Measurements from ENCODE around the gene TUBB. TPM values are rescaled to one million over a fixed set of nuclear protein-coding genes. Genes with fewer than 3 reads are reported as not detected.

TUBB gene
- total and polyA plus RNA-seq, 2 of the 8 experiments (the other 6 are each of a cell fraction or from before 2014, with no cell fraction given) = 1,880 to 3,022 TPM

DNA sequence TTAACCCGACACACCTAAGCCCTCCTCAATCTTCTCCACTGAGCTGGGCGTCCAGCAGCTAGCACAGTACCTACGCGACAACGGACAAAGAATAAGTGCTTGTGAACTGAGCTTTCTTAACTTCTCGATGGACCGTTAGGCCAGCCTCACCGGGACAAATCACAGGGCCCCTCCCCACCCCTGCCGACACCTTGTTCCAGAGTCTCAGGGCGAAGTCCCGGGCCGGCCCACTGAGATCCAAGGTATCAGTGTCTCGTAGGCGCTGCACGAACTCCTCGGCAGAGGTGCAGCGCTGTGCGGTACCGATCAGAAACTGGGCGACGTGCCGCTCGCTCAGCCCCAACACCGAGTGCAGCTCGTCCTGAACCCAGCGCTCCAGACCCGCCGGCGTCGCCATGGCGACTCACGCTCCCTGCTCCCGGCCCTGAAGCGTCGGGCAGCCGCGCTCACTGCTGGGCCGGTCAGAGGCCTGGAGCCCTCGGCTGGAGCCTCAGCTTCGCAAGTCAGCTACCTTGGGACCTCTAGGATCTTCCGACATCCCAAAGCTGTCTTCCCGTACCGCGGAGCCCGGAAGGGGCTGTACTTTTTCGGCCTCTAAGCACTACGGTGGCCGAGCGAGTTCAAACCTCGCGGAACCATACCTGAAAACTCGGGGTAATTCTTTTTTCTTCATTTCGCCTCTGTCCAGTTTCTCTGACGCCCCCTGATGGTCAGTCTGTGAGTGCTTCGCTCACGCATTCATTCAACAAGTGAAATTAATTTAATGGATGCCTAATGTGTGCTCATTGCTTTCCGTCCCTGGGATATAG is 47.5 kb upstream of the TUBB start, which contains the start of gene DHX16 (continued):
- TF ChIP-seq SP4 (IDR thresholded peaks at IDR 0.05; ENCODE audit: low read length) = peak; percentile 68; the same call in 1 of the 2 replicates
- TF ChIP-seq CHD1 (IDR thresholded peaks at IDR 0.05; ENCODE audit: low read depth, low read length) = no peak
- peak; percentile 20; the same call in 1 of the 2 replicates for TF ChIP-seq TBP (IDR thresholded peaks at IDR 0.05; ENCODE audit: low read depth, low read length)
- no peak for TF ChIP-seq BACH1 (IDR thresholded peaks at IDR 0.05; ENCODE audit: low read length)
- TF ChIP-seq, protein P1, sequence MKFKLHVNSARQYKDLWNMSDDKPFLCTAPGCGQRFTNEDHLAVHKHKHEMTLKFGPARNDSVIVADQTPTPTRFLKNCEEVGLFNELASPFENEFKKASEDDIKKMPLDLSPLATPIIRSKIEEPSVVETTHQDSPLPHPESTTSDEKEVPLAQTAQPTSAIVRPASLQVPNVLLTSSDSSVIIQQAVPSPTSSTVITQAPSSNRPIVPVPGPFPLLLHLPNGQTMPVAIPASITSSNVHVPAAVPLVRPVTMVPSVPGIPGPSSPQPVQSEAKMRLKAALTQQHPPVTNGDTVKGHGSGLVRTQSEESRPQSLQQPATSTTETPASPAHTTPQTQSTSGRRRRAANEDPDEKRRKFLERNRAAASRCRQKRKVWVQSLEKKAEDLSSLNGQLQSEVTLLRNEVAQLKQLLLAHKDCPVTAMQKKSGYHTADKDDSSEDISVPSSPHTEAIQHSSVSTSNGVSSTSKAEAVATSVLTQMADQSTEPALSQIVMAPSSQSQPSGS (IDR thresholded peaks at IDR 0.05; ENCODE audit: low read length) = no peak
- TF ChIP-seq SP1 (IDR thresholded peaks at IDR 0.05; ENCODE audit: low read depth, low read length) = 0 out of 2 replicates have a peak, but pooled peaks have one; percentile 54
- no peak for TF ChIP-seq CBX5 (IDR thresholded peaks at IDR 0.05; ENCODE audit: low read depth, low read length)
- TF ChIP-seq BRCA1 (IDR thresholded peaks at IDR 0.05; ENCODE audit: low read depth, low read length) = peak; percentile 61
- TF ChIP-seq FOSL1 (IDR thresholded peaks at IDR 0.05; ENCODE audit: insufficient read depth, low read depth, low read length) = no peak
- TF ChIP-seq SP2 (IDR thresholded peaks at IDR 0.05; ENCODE audit: low read length) = no peak
- TF ChIP-seq BCL11A (IDR thresholded peaks at IDR 0.05; ENCODE audit: low read depth in 2 of 2, low read length in 2 of 2) = no peak
- peak; percentile 55; the same call in 1 of the 2 replicates for TF ChIP-seq CREB1 (IDR thresholded peaks at IDR 0.05)
- TF ChIP-seq HDAC2 (IDR thresholded peaks at IDR 0.05; ENCODE audit: borderline replicate concordance in 1 of 2, low read depth in 2 of 2, low read length in 2 of 2) = 0 out of 4 replicates have a peak, but pooled peaks of 1 of the 2 experiments have one; percentile 21
- TF ChIP-seq PHF8 (conservative IDR thresholded peaks at IDR 0.05; ENCODE audit: low read depth, low read length) = peak; percentile 56
- no peak for TF ChIP-seq SRF (IDR thresholded peaks at IDR 0.05; ENCODE audit: low read depth, low read length)
- TF ChIP-seq HDAC6 (IDR thresholded peaks at IDR 0.05; ENCODE audit: low read depth, low read length) = no peak
- peak; percentile 70; the same call in 1 of the 2 replicates for TF ChIP-seq RBBP5 (IDR thresholded peaks at IDR 0.05; ENCODE audit: borderline replicate concordance, low read depth, low read length)
- TF ChIP-seq RFX5 (IDR thresholded peaks at IDR 0.05; ENCODE audit: borderline replicate concordance, low read depth, low read length) = no peak
- peak; percentile 54 for TF ChIP-seq TAF7 (optimal IDR thresholded peaks at IDR 0.05; ENCODE audit: borderline replicate concordance, low read depth, low read length)
- TF ChIP-seq, protein P2, sequence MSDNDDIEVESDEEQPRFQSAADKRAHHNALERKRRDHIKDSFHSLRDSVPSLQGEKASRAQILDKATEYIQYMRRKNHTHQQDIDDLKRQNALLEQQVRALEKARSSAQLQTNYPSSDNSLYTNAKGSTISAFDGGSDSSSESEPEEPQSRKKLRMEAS (IDR thresholded peaks at IDR 0.05) = peak; percentile 8; the same call in 1 of the 2 replicates
- peak; percentile 13; the same call in 1 of the 2 replicates for TF ChIP-seq JUND (IDR thresholded peaks at IDR 0.05; ENCODE audit: low read length)
- no peak for TF ChIP-seq YY1 (IDR thresholded peaks at IDR 0.05; ENCODE audit: low read depth, low read length)
